Ramos (cell line): ENCODE data around the gene TRAF4.
"Not testable (repeated sequence)": the region's sequence is repeated elsewhere in the genome, so short reads cannot be mapped to it uniquely, and the experiment has no call there.

Experiments used
- in situ Hi-C: fragments of 300-500 bp; cut with MboI; formaldehyde crosslinking; loops from one replicate; pipeline ENCODE4 v1.14.3; 2022; ENCODE audit warnings: low sequenced_read_pairs; ENCODE audit not compliant: unreplicated experiment

The TRAF4 gene

GRCh38 chr17:28712705-28713415 is 31.0 kb upstream of the TRAF4 start:
- in situ Hi-C loops = no loop called here

DNA sequence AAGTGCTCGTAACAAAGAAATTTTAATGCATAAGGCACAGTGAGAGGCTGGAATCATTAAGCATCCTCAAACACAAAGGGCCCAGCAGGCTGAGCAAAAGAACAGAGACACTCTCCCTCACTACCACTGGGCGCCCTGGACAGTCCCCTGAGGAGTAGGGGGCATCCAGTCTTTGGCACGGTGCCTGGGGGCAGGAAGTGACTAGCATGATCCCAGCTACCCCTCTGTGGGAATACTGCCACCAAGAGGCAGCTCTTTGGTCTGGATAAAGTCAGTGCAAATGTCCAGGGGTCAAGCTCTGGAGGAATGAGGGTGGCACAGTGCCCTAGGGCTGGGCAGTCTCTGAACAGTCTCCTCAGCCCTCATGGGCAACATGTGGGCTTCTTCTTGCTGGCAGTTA is 29.5 kb upstream of the TRAF4 start:
- in situ Hi-C loops = no loop called here

GRCh38 chr17:28715217-28715616 is 28.6 kb upstream of the TRAF4 start:
- in situ Hi-C loops = no loop called here

DNA sequence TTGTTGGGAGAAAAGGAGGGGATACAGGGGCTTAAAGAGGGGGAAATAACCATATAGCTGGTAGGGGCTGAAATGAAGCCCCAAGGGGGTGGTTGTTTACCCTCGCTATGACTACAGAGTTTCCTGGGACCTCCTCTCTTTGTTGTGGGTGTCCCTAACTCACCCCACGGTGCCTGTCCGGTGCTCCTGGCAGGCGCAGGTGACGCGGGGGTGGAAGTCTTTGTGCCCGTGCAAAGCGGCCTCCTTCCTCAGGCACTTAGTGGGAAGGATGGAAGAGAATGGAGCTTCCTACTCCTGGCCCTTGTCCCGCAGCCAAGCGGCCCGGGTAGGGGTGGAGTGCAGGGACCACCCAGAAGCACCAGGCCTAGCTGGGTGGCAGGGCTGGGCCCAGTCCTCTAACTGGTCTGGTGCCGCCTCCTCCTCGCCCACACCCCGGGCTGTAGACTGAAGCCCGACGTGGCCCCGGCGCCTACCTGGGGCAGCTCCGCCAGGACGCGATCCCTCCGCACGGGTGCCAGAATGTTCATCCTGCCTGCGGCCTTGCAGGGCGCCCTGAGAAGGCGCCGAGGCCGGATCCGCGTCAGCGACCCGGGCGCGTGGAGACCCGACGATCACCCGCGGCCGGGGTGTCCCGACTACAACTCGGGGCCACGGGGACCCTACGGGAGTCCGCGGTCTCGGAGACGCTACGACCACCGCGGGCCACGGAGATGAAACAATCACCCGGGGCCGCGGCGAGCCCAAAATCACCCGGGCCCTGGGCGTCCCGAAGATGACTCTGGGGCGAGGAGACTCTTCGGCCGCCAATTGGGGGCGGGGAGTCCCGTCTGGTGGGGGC is 26.9 kb upstream of the TRAF4 start:
- in situ Hi-C loops = no loop called here

DNA sequence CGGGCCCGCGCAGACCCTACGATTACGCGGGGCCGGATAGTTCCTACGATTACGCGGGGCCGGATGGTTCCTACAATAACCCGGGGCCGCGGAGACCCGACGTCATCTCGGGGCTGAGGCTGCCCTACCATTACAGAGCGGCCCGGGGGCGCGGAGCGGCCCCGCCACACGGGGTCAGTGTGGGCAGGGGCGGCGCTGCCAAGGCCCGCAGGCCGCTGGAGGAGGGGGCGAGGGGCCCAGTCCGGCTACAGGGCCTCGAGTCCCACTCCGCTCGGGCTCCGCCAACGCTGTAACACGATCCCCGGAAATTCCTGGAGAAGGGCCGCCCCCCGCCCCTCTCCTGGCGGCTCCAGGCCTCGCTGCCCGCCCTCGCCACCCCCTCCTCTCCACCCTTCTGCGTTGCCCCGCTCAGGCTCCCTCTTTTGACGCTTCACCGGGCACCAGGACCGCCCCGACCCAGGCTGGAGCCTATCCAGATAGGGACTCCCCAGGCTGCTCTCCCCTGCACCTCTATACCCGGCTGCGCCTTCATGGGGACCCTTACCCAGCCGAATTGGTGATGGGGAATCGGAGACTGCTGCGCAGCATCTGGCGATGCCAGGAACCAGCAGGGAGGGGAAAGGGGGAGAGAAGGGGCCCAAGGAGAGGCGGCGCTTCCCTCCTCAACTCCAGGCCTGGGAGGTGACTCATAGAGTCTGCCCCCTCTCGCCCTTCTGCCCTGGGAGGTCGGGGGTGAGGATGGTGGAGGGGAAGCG is 26.1 kb upstream of the TRAF4 start, which contains the start of gene RAB34:
Gene RAB34, minus strand, starts transcription at position 291 of the 755 bp plus-strand sequence. CDS start 602 bp downstream, outside the sequence.
- in situ Hi-C loops = no loop called here

DNA sequence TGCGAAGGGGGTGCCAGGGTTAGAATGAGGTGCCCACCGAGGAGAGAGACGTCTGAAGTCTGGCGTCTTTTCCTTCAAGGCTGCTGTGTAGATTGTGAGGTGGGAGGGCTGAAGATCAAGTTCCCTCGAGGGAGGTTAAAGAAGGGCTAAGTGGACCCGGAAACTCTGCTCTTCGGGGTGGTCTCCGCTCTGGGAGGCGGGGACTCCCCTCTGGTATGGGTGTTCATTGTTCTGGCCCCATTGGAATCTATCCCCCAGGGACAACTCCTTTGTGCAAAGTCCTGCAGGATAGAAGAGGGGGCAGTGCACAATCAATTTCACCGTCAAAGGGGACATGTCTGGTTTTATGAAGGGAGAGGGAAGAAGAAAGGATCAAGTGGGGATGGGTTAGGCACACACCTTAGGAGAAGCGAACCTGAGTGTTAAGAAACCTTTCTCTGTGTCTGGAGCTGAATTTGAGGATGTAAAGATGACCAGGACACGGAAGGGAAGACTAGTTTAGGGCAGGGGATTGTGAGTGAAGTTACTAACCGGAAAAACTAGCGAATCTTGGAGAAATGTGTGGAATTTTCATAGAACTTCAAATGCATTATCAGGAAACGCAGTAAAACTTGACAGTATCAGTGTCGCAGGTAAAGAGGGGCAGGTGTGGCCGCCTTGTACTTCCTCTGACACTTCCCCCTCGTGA is 25.3 kb upstream of the TRAF4 start:
- in situ Hi-C loops = no loop called here

GRCh38 chr17:28719021-28719433 is 24.8 kb upstream of the TRAF4 start:
- in situ Hi-C loops = no loop called here

DNA sequence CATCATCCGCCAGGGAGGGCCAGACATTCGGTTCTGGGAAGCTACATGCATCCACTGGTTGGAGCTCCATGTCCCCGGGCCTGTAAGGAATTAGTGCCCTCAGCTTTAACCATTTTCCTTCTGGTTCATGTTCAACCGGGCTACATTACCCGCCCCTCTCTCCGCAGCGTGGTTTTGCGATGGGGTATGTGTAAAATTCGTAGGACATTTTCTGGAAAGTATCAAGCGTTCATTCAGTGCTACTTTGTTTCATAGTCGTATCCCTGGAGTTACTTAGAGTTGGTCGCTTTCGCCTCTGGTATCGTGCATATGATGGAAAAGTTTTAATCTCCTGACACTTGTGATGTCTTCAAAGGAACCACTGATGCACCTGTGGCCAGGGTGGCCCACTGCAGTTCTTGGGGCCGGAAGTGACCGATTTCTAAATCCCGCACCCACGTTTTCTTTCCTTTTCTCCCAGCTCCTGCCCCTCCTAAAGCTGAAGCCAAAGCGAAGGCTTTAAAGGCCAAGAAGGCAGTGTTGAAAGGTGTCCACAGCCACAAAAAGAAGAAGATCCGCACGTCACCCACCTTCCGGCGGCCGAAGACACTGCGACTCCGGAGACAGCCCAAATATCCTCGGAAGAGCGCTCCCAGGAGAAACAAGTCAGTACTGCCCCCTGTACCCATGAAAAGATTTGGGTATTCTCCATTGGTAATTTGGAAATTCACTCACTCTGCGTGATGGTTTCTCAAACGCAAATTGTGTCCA is 23.4 kb upstream of the TRAF4 start:
- in situ Hi-C loops = no loop called here

DNA sequence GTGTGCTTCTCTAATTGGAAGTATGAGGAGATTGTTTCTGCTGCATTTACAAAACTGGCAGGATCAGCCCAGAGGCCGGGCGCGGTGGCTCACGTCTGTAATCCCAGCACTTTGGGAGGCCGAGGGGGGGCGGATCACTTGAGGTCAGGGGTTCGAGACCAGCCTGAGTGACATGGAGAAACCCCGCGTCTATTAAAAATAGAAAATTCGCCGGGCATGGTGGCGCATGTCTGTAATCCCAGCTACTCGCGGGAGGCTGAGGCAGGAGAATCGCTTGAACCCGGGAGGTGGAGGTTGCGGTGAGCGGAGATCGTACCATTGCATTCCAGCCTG is 22.8 kb upstream of the TRAF4 start:
- in situ Hi-C loops = not testable (repeated sequence)

DNA sequence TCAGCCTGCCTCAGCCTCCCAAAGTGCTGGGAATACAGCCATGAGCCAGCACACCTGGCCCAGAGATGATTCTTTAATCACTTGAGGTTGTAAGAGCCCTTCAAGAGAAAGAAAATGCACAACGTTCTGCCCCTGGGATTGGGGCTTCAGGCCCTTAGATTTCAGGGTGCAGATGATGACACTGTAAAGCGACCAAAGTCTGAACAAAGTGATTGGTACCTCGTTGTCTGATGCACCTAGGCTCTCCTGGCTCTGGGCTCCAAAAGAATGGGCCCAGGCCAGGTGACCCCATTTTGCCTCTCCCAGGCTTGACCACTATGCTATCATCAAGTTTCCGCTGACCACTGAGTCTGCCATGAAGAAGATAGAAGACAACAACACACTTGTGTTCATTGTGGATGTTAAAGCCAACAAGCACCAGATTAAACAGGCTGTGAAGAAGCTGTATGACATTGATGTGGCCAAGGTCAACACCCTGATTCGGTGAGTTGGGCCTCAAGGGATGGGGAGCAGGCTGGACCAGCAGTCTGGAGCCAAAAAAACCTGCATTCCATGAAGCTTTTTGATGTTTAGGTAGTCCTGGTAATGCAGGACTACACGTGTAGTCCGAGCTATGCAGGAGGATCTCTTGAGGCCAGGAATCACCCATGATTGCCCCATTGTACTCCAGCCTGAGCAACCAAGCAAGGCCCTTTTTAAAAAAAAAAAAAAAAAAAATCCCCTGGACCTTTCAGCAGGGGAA is 21.2 kb upstream of the TRAF4 start:
- in situ Hi-C loops = no loop called here

GRCh38 chr17:28723159-28723835 is 20.5 kb upstream of the TRAF4 start:
- in situ Hi-C loops = no loop called here

GRCh38 chr17:28723836-28724499 is 19.8 kb upstream of the TRAF4 start:
- in situ Hi-C loops = not testable (repeated sequence)

DNA sequence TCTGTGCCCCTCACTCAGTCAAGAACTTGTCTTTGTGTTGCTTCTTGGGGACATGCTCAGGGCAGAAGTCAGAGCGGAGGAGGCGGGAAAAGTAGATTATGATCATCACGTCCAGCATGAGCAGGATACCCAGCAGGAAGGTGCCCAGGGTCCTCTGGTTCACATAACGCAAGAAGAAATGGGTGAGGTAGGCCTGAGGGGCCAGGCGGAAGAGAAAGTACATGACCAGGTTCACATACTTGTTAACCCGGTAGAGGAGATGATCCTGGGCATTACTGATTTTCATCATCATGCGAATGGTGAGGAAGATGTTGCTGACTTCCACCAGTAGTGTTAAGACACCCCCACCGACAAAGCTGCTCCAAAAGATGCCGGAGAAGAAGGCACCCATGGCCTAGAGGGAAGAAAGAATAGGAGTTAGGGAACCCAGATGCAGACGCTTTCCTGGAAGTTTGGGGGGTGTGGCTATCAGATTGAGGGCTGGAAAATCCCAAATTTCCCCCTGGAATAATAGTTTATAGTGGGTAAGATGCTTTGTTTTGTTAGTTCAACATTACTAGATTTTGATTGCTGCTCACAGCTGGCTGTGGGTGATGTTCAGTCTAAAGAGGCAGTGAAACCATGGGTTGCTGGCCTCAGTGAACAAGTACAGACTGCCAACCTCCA is 19.2 kb upstream of the TRAF4 start:
- in situ Hi-C loops = loop anchor here (25.0 kb wide), 2 partner anchors 838 to 988 kb away; partner anchors contain the start of genes ABHD15 and TP53I13

GRCh38 chr17:28725166-28725659 is 18.6 kb upstream of the TRAF4 start:
- in situ Hi-C loops = loop anchor here (25.0 kb wide), 2 partner anchors 837 to 987 kb away; partner anchors contain the start of genes ABHD15 and TP53I13

DNA sequence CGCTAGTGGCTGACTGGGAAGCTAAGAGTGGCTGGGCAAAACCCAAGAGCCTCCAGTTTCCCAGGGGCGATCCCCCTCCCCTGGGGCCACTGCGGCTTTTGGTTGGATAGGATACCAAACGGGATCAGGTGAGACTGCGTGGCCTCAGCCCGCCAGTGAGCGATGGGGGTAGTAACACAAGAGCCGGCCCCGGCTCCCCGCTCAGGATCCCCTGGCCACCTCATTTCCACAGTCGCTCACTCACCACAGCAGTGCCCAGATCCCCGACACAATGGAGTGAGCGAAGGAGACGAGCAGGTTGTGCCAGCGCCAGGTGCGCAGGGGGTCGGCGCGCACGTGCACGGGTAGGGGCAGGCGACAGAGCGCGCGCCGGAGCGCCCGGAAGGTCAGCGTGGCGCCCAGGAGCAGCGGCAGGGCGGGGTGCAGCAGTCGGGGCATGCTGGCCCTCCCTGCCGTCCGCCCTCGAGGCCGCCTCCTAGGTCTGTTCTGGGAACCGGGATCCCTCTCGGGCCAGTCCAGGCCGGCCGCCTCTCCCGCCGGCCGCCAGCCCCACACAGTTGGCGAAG is 18.1 kb upstream of the TRAF4 start:
- in situ Hi-C loops = loop anchor here (25.0 kb wide), 2 partner anchors 837 to 987 kb away; partner anchors contain the start of genes ABHD15 and TP53I13

DNA sequence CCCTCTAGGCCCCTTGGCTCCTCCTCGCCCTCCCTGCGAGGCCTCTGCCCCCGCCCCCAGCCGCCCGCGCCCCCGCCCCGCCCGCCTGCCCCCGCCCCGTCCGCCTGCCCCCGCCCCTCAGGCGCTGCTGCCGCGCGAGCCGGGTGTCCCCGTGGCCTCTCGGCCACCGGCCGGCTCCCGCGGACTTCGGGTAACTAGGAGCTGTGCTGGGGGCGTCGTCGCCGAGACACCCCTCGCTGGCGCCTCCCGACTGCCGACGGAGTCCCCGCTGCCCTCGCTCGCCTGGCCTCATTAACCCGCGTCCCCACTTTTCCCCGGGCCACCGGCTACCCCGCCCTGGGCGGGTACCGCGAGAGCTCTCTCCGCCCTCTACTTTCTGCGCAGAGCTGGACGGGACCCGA is 17.6 kb upstream of the TRAF4 start, which contains the start of gene TLCD1:
Gene TLCD1, minus strand, starts transcription at position 8 of the 401 bp plus-strand sequence. CDS start 136 bp downstream, outside the sequence.
- in situ Hi-C loops = loop anchor here (25.0 kb wide), 2 partner anchors 836 to 986 kb away; partner anchors contain the start of genes ABHD15 and TP53I13
